K562 (cell line): ENCODE measurements around the gene GCN1. TPM values are rescaled to one million over a fixed set of nuclear protein-coding genes. Genes with fewer than 3 reads are reported as not detected.

Experiments used
- ATAC-seq: fragments of 200-7000 bp; cut with Tn5 transposase; 3 replicates; pipeline ENCODE4 v1.9.1; 2020; ENCODE audit warnings: moderate library complexity
- BruUV-seq: library from RNA; stranded (reverse); fragments of 400-500 nt; replicated peaks from 2 replicates; lab custom pipeline; 2021; lab: Mats Ljungman, UMichigan
- CTCF ChIA-PET: fragments of 300-600 bp; formaldehyde crosslinking; extraction: SDS; loops from one replicate; lab custom pipeline; 2021; ENCODE audit warnings: low intra/inter-chr PET ratio; lab: Yijun Ruan, JAX
- POLR2A ChIA-PET: fragments of 300-600, 350-650 bp; sonication (Branson Sonifier 250); formaldehyde crosslinking; extraction: SDS; loops from one replicate; lab custom pipeline; 2021; ENCODE audit warnings: antibody characterized with exemption, inconsistent platforms; lab: Yijun Ruan, JAX
- DNase-seq, 4 experiments: peaks; one replicate each; pipeline versions ENCODE4 v3.0.0 to v3.0.0-alpha.2; 2011 to 2018; ENCODE audit warnings: low spot score in 3 of 4, mixed read lengths in 3 of 4; ENCODE audit errors: extremely low read depth in 1 of 4
- FAIRE-seq: peaks from 2 replicates; lab custom pipeline; 2011; peaks lifted over from hg19 to GRCh38; lab: Jason Lieb, UNC
- H2AFZ ChIP-seq: 2 replicates; pipeline ENCODE4 v1.6.0; 2011; ENCODE audit warnings: low read depth, low read length, control low read depth, inconsistent platforms
- H3K27ac ChIP-seq: fragments of 200-600 bp; 3 replicates; pipeline ENCODE4 v1.8.0; 2011; ENCODE audit warnings: low read depth, mild to moderate bottlenecking, control low read depth, inconsistent platforms, low read length, moderate library complexity, mixed read lengths; ENCODE audit errors: extremely low read depth
- H3K27me3 ChIP-seq, 2 experiments: fragments of 300-600 bp in 1 of 2; 2 replicates in 1 of 2; 3 replicates in 1 of 2; pipeline versions ENCODE4 v1.6.0 to v1.8.0; 2011; ENCODE audit warnings: inconsistent platforms in 2 of 2, low read length in 2 of 2, mild to moderate bottlenecking in 1 of 2, mixed read lengths in 1 of 2, moderate library complexity in 1 of 2; ENCODE audit not compliant: control insufficient read depth in 2 of 2, insufficient read depth in 2 of 2
- H3K36me3 ChIP-seq: fragments of 300-600 bp; 3 replicates; pipeline ENCODE4 v1.8.0; 2011; ENCODE audit warnings: mild to moderate bottlenecking, low read length, inconsistent platforms; ENCODE audit not compliant: control insufficient read depth, insufficient read depth
- H3K4me1 ChIP-seq, 2 experiments: fragments of 200-600 bp in 1 of 2; replicated peaks in 1 of 2; 2 replicates in 1 of 2; 3 replicates in 1 of 2; pipeline versions ENCODE4 v1.5.1 to v1.8.0; 2011; ENCODE audit warnings: inconsistent platforms in 2 of 2, low read length in 2 of 2, mild to moderate bottlenecking in 1 of 2, mixed read lengths in 1 of 2, moderate library complexity in 1 of 2; ENCODE audit not compliant: control insufficient read depth in 2 of 2, insufficient read depth in 2 of 2
- H3K4me2 ChIP-seq: 2 replicates; pipeline ENCODE4 v1.6.1; 2011; ENCODE audit warnings: low read length, control low read depth, inconsistent platforms, mixed read lengths; ENCODE audit not compliant: insufficient read depth
- H3K4me3 ChIP-seq: fragments of 200-600 bp; sonication (generic), shearing (Covaris generic); 2 replicates; pipeline ENCODE4 v1.5.1; 2016; ENCODE audit warnings: control low read depth, inconsistent platforms
- H3K79me2 ChIP-seq: fragments of 200-600 bp; 3 replicates; pipeline ENCODE4 v1.8.0; 2011; ENCODE audit warnings: low read length, inconsistent platforms; ENCODE audit not compliant: control insufficient read depth, insufficient read depth
- H3K9ac ChIP-seq, 2 experiments: 2 replicates each; pipeline versions ENCODE4 v1.6.0 to v1.6.1; 2011; ENCODE audit warnings: low read depth in 2 of 2, low read length in 2 of 2, control low read depth in 1 of 2, inconsistent platforms in 1 of 2, mild to moderate bottlenecking in 1 of 2, mixed read lengths in 1 of 2; ENCODE audit not compliant: insufficient read depth in 1 of 2
- H3K9me1 ChIP-seq: one replicate; pipeline ENCODE4 v1.6.0; 2011; ENCODE audit warnings: inconsistent platforms, mild to moderate bottlenecking, low read length, moderate library complexity; ENCODE audit not compliant: control insufficient read depth, insufficient read depth
- H3K9me3 ChIP-seq: replicated peaks from 2 replicates; pipeline ENCODE4 v1.5.1; 2011; ENCODE audit warnings: low read depth, low read length, inconsistent platforms; ENCODE audit not compliant: control insufficient read depth, insufficient read depth
- H4K20me1 ChIP-seq: replicated peaks from 2 replicates; pipeline ENCODE4 v1.6.1; 2011; ENCODE audit warnings: low read length, inconsistent platforms, mixed read lengths; ENCODE audit not compliant: control insufficient read depth, insufficient read depth
- ETS2 ChIP-seq: IDR thresholded peaks from 2 replicates; pipeline ENCODE4 v1.6.1; 2016; ENCODE audit warnings: borderline replicate concordance, missing genetic modification characterization, mild to moderate bottlenecking, moderate library complexity, missing compliant biosample characterization; ENCODE audit not compliant: poor library complexity, severe bottlenecking
- HOXB6 ChIP-seq: fragments of 250-450 bp; sonication (Bioruptor Pico); IDR thresholded peaks from 2 replicates; pipeline ENCODE4 v1.5.1; 2022; ENCODE audit warnings: mild to moderate bottlenecking, borderline replicate concordance
- NFIC ChIP-seq: fragments of 450-650 bp; IDR thresholded peaks from 2 replicates; pipeline ENCODE4 v1.6.1; 2017; ENCODE audit warnings: mild to moderate bottlenecking, inconsistent platforms
- RAD21 ChIP-seq, 2 experiments: fragments of 250-450 bp in 1 of 2; fragments of 450-650 bp in 1 of 2; sonication (Bioruptor Pico) in 1 of 2; formaldehyde crosslinking in 1 of 2; IDR thresholded peaks in 1 of 2; conservative IDR thresholded peaks in 1 of 2; 2 replicates each; pipeline versions ENCODE4 v1.4.0 to v1.8.0; 2020 to 2022; ENCODE audit warnings: mild to moderate bottlenecking in 2 of 2, moderate library complexity in 1 of 2
- STAG1 ChIP-seq: sonication (generic); formaldehyde crosslinking; IDR thresholded peaks from 2 replicates; pipeline ENCODE4 v1.5.0; 2020; ENCODE audit warnings: missing genetic modification reagents, borderline replicate concordance
- ZBTB1 ChIP-seq: sonication (generic); formaldehyde crosslinking; IDR thresholded peaks from 2 replicates; pipeline ENCODE4 v1.8.1; 2023; ENCODE audit warnings: missing genetic modification reagents, low read depth, mild to moderate bottlenecking, borderline replicate concordance
- whole genome bisulfite sequencing: fragments of 100-300 bp; shearing (Covaris generic); methylation state at CpG from one replicate; pipeline ENCODE4 v1.1.6; 2016; ENCODE audit warnings: low coverage, mixed read lengths; ENCODE audit not compliant: insufficient coverage; ENCODE audit errors: missing lambda C conversion rate; 5-methylcytosine and 5-hydroxymethylcytosine counted together
- in situ Hi-C: fragments of 300-500 bp; cut with MboI; formaldehyde crosslinking; loops from 4 replicates; pipeline ENCODE4 v1.15.0; 2018; ENCODE audit warnings: inconsistent platforms, mixed read lengths
- intact Hi-C: fragments of 100-400 bp; cut with micrococcal nuclease; formaldehyde crosslinking; loops from 2 replicates; pipeline ENCODE4 v1.14.2; 2022
- polyA plus RNA-seq, 8 experiments: library from polyadenylated mRNA; depleted of rRNA in 4 of 8; stranded (reverse) in 5 of 8; unstranded in 3 of 8; fragments of >200 nt; fragmentation: Nextera tagmentation in 2 of 8; fragmentation: Illumina TruSeq in 1 of 8; extraction: Ambion mirVana in 2 of 8; extraction: Trizol in 1 of 8; gene quantifications; 2 replicates each; pipeline versions ENCODE4 v1.2.1 to v1.2.3, GENCODE V29; 2011 to 2014; ENCODE audit warnings: inconsistent platforms in 1 of 8, missing spikeins in 1 of 8
- total RNA-seq, 7 experiments: library from RNA; depleted of rRNA in 6 of 7; stranded (reverse); fragments of >200 nt in 6 of 7; fragmentation: Illumina TruSeq in 2 of 7; extraction: Trizol in 2 of 7; gene quantifications; 2 replicates each; pipeline versions ENCODE4 v1.2.1 to v1.2.3, GENCODE V29; 2011 to 2021; ENCODE audit warnings: low replicate concordance in 1 of 7
- TF ChIP-seq, protein P1 (sequence below): fragments of 250-450 bp; sonication (Bioruptor Pico); IDR thresholded peaks from 2 replicates; pipeline ENCODE4 v1.5.0; 2020; ENCODE audit warnings: mild to moderate bottlenecking, borderline replicate concordance

The GCN1 gene
- total and polyA plus RNA-seq, 9 of the 15 experiments (the other 6 are each of a cell fraction or from before 2014, with no cell fraction given), result 11.9 to 190 (median 51.7) TPM

DNA sequence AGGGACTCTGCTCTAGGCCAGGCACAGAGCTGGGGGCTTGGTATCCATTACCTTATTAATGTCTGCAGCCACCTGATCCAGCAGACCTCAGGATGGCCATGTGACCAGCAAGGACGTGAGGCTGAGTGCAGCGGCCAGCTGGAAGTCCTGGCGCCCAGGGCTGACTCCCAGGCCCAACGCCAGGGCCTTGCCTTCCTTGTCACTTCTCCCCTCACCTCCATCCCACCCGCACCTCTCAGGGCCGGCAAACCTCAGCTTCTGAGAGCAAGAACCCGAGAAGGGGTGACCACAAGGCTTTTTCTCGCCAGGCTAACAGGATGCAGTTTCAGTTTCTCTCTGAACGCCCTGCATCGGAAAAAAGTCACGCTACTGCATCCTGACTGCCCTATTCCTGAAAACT lies 93.3 kb downstream of the GCN1 start (continued):
- TF ChIP-seq ZBTB1 (CRISPR knock-in tag) (no peak), HOXB6 (CRISPR knock-in tag) (no peak), RAD21 (CRISPR knock-in tag; conservative IDR thresholded peaks at IDR 0.05 in 1 of 2, IDR thresholded peaks at IDR 0.05 in 1 of 2) (no peak)
- TF ChIP-seq, protein P1, sequence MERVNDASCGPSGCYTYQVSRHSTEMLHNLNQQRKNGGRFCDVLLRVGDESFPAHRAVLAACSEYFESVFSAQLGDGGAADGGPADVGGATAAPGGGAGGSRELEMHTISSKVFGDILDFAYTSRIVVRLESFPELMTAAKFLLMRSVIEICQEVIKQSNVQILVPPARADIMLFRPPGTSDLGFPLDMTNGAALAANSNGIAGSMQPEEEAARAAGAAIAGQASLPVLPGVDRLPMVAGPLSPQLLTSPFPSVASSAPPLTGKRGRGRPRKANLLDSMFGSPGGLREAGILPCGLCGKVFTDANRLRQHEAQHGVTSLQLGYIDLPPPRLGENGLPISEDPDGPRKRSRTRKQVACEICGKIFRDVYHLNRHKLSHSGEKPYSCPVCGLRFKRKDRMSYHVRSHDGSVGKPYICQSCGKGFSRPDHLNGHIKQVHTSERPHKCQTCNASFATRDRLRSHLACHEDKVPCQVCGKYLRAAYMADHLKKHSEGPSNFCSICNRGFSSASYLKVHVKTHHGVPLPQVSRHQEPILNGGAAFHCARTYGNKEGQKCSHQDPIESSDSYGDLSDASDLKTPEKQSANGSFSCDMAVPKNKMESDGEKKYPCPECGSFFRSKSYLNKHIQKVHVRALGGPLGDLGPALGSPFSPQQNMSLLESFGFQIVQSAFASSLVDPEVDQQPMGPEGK, result no peak

DNA sequence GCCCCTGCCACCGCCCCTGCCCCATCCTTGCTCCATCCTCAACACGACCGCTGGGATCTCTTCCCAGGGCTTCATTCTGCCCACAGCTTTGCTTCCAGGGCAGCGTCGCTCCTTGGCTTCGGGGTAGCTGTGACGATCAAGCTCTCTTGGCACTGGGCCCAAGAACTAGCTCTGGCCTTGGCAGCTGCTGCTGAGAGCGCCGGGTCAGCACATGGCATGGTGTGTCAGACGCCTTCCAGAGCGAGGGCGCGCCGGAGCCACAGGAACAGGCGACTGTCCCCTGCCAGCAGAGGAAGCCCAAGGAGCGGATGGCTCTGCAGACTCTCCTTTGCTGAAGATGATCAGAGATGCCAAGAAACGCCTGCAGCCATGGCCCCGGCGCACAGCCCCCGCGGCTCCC lies 93.9 kb downstream of the GCN1 start:
- H2AFZ ChIP-seq, result no peak overlapping the region
- ATAC-seq (no peak), DNase-seq (no peak), FAIRE-seq (no peak)
- no peak for TF ChIP-seq STAG1
- 0 out of 2 replicates have a peak, but pooled peaks have one; percentile 14 for TF ChIP-seq NFIC
- no peak for TF ChIP-seq ETS2
- in situ Hi-C loops (no loop called here), intact Hi-C loops (no loop called here)
- no peak overlapping the region for H3K27ac ChIP-seq
- BruUV-seq, result no TSS peak
- H3K4me2 ChIP-seq, result no peak overlapping the region
- H3K4me3 ChIP-seq, result no peak overlapping the region
- H3K9ac ChIP-seq, result 0 out of 4 replicates have a peak overlapping the region, but pooled peaks of 1 of the 2 experiments have one; percentile 4
- peaks cover 18% of the 10 kb centered on the region for H4K20me1 ChIP-seq
- no peaks in the 10 kb centered on the region for H3K9me3 ChIP-seq
- WGBS, result 92% methylated on average over 14 of the region's 21 CpGs
- H3K4me1 ChIP-seq, result peaks cover 0 to 35% of the 10 kb centered on the region in 2 experiments; a peak in 2 of 5 replicates
- H3K9me1 ChIP-seq, result no peaks in the 10 kb centered on the region
- ChIA-PET CTCF (no interaction called here), POLR2A (interaction anchor here (0.8 to 1.6 kb wide), 4 partner anchors 9 to 163 kb away, joined by 3 to 7 read pairs (median 3); no protein-coding TSS in a partner anchor)
- H3K27me3 ChIP-seq, result no peaks in the 10 kb centered on the region
- H3K79me2 ChIP-seq, result peaks cover 37% of the 10 kb centered on the region
- peaks cover 92% of the 10 kb centered on the region; the same call in 2 of the 3 replicates for H3K36me3 ChIP-seq
